GM06990 (cell line): Measurements from ENCODE around the gene ZBTB20.

Experiments used
- DNase-seq: peaks from one replicate; pipeline ENCODE4 v3.0.0-alpha.2; 2011; ENCODE audit not compliant: insufficient read length; ENCODE audit errors: extremely low read depth
- H3K27me3 ChIP-seq: replicated peaks from 2 replicates; pipeline ENCODE4 v1.6.0; 2011; ENCODE audit warnings: low read length; ENCODE audit not compliant: control insufficient read depth, insufficient read depth
- H3K36me3 ChIP-seq: 2 replicates; pipeline ENCODE4 v1.5.1; 2011; ENCODE audit warnings: low read length; ENCODE audit not compliant: control insufficient read depth, insufficient read depth
- H3K4me3 ChIP-seq: replicated peaks from 2 replicates; pipeline ENCODE4 v1.5.1; 2011; ENCODE audit warnings: low read depth, mild to moderate bottlenecking, control low read depth, low read length
- TF ChIP-seq, protein P1 (sequence below): IDR thresholded peaks from 2 replicates; pipeline ENCODE4 v1.5.1; 2011; ENCODE audit warnings: low read length, control low read depth, mild to moderate bottlenecking, inconsistent platforms; ENCODE audit not compliant: insufficient read depth, poor library complexity, severe bottlenecking

Gene ZBTB20

DNA sequence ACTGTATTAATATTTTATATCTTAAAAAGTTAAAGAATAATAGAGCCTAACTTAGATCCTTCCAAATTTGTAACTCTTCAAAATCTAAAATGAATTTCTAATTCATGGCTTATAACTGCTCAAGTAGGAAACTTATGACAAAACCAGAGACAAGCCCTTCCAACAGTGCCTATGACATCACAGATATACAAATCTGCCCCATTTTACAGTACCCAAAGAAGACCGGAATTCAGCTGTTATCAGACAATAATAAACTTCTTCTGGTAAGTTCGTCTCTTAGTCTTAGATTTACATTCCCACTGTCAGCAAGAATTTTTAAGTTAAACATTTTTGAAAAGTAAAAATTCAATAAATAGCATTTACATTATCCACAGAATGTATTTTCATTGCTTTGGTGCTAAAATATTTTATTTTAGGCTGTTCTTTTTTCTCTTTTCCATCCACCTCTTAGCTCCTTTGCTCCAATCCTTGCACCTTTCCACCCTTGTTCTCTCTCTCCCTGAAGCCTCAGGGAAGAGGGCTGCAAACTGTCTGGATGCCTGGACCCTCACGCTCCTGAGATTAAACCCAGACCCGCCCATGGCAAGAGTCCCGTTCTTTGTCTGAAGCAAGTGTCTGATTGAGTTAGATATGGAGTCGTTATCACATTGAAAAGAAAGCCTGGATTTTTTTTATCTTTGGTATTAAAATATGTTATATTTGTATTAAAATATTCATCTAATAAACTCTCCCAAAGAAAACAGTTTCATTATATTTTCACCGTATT is 312.7 kb downstream of the ZBTB20 start:
- TF ChIP-seq, protein P1, sequence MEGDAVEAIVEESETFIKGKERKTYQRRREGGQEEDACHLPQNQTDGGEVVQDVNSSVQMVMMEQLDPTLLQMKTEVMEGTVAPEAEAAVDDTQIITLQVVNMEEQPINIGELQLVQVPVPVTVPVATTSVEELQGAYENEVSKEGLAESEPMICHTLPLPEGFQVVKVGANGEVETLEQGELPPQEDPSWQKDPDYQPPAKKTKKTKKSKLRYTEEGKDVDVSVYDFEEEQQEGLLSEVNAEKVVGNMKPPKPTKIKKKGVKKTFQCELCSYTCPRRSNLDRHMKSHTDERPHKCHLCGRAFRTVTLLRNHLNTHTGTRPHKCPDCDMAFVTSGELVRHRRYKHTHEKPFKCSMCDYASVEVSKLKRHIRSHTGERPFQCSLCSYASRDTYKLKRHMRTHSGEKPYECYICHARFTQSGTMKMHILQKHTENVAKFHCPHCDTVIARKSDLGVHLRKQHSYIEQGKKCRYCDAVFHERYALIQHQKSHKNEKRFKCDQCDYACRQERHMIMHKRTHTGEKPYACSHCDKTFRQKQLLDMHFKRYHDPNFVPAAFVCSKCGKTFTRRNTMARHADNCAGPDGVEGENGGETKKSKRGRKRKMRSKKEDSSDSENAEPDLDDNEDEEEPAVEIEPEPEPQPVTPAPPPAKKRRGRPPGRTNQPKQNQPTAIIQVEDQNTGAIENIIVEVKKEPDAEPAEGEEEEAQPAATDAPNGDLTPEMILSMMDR = no peak
- Histone ChIP-seq H3K4me3 (no peak overlapping the region), H3K27me3 (no peaks in the 10 kb centered on the region), H3K36me3 (no peaks in the 10 kb centered on the region)
- no peak for DNase-seq

DNA sequence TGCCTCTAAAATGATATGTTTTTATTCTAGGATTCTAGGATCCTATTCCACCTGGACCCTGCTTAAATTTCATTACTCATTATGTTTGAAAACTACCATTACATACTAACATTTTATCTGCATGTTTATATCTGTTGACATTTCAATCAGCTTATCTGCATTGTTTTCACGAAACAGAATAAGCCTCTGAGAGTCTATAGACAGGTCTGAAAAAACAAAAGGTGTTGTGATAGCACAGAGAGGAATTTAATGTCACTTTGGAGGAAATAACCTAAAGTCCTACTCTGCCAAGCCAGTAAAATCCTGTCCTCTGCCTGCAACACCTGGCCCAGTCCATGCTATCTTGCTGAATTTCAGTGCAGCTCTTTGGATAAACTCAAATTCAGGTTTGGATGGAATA is 315.2 kb downstream of the ZBTB20 start:
- Histone ChIP-seq H3K36me3 (no peaks in the 10 kb centered on the region), H3K4me3 (no peak overlapping the region), H3K27me3 (no peaks in the 10 kb centered on the region)
- TF ChIP-seq, protein P1 = no peak
- DNase-seq = no peak

DNA sequence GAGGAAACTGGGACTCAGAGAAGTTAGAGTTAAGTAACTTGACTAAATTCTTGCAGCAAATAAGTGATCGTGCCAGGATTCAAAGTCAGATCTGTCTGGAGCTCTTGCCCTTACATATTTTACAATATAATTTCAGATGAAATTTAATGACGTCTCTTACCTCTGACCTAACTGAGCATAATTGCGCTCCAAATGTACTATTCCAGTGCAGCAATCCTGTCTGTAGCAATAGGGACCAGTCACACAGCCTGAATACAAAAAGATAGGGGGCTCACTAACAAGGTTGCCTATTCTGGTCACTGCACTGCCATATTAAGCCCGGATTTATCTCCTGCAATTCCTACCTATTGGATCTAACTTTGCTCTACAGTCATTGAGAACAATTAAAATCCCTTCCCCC is 316.4 kb downstream of the ZBTB20 start:
- Histone ChIP-seq H3K4me3 (no peak overlapping the region), H3K36me3 (no peaks in the 10 kb centered on the region), H3K27me3 (no peaks in the 10 kb centered on the region)
- DNase-seq = no peak
- TF ChIP-seq, protein P1 = no peak

DNA sequence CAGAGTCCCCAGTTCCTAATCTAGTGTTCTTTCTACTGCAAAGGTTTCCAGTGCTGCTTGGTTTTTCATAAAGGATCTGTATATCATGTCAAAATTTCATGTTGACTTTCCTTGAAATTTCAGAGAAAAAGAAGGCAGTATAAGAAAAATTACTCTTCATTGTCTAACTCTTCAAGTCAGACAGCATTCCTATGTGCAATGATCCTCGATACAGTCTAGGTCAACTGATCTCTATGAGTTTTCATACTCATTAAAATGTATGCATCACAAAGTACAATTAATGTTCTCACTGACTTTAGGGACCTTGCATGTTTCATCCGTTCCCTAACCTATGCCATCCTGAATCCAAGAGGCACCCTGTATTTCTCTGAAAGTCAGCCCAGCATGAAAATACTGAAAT is 317.3 kb downstream of the ZBTB20 start:
- Histone ChIP-seq H3K36me3 (no peaks in the 10 kb centered on the region), H3K27me3 (no peaks in the 10 kb centered on the region), H3K4me3 (no peak overlapping the region)
- TF ChIP-seq, protein P1 = no peak
- no peak for DNase-seq

DNA sequence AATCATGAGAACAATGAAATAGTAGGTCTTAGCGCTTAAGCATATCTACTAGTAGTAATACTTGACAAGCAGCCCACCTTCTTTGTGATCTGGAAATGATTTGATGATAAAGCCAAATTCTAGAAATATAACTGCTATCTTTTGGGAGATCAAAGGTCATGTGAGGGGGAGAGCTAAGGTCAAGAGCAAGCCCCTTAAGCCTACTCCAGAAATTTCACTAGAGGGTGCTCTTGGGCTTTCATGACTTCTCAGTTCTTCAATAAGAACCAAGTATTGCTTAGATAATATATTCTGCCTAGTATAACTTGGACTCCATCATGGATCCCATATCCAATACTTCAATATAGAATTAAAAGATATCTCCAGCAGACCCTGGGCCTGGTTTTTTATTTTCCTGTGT is 319.6 kb downstream of the ZBTB20 start:
- Histone ChIP-seq H3K4me3 (no peak overlapping the region), H3K36me3 (no peaks in the 10 kb centered on the region), H3K27me3 (no peaks in the 10 kb centered on the region)
- TF ChIP-seq, protein P1 = peak; percentile 67
- peak; percentile 7 for DNase-seq
